Astrocyte (in vitro differentiated cells and primary cell): ENCODE results near the gene PNPLA6.

ENCODE experiments used
- EZH2 ChIP-seq: IDR thresholded peaks from 2 replicates; pipeline ENCODE4 v1.6.1; 2012; ENCODE audit warnings: mild to moderate bottlenecking, low read length, inconsistent platforms; ENCODE audit not compliant: insufficient read depth
- TF ChIP-seq, protein P1 (sequence below): IDR thresholded peaks from 2 replicates; pipeline ENCODE4 v1.5.1; 2011; ENCODE audit warnings: low read depth, mild to moderate bottlenecking, inconsistent platforms, low read length, moderate library complexity; ENCODE audit not compliant: insufficient read depth

DNA sequence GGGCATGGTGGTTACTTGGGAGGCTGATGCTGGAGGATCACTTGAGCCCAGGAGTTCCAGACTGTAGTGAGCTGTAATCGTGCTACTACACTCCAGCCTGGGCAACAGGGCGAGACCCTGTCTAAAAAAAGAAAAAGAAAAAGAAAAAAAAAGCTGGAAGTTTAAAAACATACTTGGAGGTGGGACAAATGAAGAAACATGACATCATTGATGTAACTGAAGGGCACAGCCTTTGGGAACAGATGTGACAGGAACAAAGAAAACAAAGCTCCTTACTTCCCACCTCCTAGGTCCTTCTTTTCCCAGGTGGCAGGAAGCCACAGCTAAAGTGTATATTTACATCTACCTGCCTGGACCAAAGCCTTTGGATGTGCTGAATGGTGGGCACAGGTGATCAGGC lies 48.6 kb upstream of the PNPLA6 start:
- TF ChIP-seq, protein P1, sequence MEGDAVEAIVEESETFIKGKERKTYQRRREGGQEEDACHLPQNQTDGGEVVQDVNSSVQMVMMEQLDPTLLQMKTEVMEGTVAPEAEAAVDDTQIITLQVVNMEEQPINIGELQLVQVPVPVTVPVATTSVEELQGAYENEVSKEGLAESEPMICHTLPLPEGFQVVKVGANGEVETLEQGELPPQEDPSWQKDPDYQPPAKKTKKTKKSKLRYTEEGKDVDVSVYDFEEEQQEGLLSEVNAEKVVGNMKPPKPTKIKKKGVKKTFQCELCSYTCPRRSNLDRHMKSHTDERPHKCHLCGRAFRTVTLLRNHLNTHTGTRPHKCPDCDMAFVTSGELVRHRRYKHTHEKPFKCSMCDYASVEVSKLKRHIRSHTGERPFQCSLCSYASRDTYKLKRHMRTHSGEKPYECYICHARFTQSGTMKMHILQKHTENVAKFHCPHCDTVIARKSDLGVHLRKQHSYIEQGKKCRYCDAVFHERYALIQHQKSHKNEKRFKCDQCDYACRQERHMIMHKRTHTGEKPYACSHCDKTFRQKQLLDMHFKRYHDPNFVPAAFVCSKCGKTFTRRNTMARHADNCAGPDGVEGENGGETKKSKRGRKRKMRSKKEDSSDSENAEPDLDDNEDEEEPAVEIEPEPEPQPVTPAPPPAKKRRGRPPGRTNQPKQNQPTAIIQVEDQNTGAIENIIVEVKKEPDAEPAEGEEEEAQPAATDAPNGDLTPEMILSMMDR = no peak
- no peak for TF ChIP-seq EZH2
